HTERT RPE-1 (cell line): ENCODE data around the gene COL6A2.
"Not testable (repeated sequence)": the region's sequence is repeated elsewhere in the genome, so short reads cannot be mapped to it uniquely, and the experiment has no call there.

ENCODE experiments used
- in situ Hi-C: fragments of 300-500 bp; cut with MboI; formaldehyde crosslinking; loops from 4 replicates; pipeline ENCODE4 v1.14.3; 2020; ENCODE audit warnings: low sequenced_read_pairs

The COL6A2 gene

DNA sequence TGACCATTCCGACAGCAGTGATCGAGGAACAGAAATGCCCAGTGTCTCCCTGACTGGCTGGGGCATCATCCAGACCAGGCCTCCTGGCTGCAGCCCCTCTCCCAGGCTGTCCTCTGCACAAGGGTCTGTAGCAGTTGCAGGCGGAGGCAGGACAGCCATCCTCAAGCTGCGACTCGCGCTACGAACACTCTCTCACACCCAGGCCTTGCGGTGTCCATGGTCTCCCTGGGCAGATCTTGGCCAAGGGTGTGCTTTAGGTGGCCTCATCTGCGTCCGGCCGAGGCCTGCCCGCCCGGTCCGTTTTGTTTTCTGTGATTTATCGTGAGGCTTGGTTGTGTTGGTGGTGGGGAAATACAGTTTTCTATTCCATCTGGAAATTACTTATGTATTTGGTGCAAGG, 41.8 kb downstream of the COL6A2 start:
- in situ Hi-C loops = no loop called here

DNA sequence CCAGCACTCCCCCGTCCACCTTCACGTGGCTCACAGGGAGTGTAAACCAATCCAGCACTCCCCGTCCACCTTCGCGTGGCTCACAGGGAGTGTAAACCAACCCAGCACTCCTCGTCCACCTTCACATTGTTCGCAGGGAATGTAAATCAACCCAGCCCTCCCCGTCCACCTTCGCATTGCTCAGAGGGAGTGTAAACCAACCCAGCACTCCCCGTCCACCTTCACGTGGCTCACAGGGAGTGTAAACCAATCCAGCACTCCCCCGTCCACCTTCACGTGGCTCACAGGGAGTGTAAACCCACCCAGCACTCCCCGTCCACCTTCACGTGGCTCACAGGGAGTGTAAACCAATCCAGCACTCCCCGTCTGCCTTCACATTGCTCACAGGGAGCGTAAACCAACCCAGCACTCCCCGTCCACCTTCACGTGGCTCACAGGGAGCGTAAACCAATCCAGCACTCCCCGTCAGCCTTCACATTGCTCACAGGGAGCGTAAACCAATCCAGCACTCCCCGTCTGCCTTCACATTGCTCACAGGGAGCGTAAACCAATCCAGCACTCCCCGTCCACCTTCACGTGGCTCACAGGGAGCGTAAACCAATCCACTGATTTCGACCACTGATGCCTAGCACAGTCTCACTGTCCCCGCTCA, 42.6 kb downstream of the COL6A2 start:
- in situ Hi-C loops = not testable (repeated sequence)

DNA sequence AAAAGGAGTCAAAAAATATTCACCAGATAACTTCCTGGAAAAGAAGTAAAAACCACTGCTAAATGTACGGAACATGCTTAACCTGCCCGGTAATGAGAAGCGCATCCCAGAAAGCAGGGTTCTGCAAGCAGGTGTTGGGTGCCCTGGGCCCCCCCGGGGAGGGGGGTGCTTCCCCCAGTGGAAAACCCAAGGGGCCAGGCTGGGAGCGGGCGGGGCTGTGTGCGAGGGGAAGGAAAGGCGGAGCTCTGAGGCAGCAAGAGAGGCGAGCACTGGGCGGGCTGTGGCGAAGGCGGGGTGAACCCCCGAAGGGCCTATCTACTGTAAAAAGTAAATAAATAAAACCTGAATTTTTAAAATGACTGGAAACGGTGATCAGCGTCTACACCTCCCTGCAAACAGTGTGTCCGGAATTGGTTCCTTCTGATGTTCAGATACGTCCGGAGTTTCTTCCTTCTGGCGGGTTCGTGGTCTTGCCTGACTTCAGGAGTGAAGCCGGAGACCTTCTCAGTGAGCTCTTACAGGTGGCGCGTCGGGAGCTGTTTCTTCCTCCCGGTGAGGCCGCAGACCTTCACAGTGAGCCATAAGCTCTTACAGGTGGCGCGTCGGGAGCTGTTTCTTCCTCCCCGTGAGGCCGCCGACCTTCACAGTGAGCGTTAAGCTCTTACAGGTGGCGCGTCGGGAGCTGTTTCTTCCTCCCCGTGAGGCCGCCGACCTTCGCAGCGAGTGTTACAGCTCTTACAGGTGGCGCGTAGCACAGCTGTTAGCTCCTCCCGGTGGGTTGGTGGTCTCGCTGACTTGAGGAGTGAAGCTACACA, 44.1 kb downstream of the COL6A2 start:
- in situ Hi-C loops = no loop called here

DNA sequence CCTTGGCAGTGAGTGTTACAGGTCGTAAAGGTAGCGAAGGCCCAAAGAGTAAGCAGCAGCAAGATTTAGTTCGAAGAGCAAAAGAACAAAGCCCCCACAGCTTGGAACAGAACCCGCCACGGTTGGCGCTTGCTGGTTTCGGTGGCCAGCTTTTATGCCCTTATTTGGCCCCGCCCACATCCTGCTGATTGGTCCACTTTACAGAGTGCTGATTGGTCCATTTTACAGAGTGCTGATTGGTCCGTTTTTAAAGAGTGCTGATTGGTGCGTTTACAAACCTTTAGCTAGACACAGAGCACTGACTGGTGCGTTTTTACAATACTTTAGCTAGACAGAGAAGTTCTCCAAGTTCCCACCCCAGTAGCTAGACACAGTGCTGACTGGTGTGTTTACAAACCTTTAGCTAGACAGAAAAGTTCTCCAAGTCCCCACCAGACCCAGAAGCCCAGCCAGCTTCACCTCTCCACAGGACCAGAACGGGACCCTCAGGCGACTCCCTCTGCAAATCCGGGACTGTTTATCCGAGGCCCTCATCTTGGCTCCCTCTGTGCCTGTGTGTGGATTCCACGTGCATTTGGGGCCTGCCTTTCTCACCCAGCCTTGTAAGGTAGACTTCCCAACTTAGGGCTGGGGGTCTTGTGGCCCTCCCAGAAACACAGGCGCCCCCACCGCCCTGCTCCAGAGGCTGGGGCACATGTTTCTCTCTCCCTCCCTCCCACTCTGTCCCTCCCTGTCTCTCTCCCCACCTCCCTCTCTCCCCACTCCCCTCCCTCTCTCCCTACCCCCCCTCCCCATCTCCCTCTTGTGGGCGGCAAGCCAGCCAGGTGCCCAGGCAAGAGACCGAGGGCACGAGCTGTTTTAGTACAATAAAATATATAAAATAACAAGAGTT, 44.9 kb downstream of the COL6A2 start:
- in situ Hi-C loops = no loop called here

DNA sequence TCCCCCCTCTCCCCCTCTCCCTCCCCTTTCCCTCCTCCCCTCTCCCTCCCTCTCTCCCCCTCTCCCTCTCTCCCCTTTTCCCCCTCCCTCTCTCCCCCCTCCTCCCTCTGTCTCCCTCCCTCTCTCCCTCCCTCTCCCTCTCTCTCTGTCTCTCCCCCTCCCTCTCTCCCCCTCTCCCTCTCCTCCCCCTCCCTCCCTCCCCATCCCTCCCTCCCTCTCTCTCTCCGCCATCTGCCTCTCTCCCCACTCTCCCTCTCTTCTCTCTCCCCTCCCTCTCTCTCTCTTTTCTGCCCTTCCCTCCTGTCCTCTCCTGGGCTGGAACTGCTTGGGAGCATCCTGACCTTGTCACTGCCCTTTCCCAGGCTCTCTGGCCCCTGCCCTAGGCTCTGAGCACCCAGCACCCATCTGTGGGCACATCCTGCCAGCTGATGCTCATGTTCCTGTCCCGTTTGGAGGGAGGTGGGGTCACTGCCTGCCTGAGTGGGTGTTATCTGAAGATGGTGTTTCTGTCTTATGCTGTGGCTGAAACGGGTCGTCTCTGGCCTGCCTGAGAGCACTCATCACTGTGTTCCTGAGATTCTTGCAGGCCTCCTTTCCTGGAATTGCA, 46.7 kb downstream of the COL6A2 start:
- in situ Hi-C loops = no loop called here

DNA sequence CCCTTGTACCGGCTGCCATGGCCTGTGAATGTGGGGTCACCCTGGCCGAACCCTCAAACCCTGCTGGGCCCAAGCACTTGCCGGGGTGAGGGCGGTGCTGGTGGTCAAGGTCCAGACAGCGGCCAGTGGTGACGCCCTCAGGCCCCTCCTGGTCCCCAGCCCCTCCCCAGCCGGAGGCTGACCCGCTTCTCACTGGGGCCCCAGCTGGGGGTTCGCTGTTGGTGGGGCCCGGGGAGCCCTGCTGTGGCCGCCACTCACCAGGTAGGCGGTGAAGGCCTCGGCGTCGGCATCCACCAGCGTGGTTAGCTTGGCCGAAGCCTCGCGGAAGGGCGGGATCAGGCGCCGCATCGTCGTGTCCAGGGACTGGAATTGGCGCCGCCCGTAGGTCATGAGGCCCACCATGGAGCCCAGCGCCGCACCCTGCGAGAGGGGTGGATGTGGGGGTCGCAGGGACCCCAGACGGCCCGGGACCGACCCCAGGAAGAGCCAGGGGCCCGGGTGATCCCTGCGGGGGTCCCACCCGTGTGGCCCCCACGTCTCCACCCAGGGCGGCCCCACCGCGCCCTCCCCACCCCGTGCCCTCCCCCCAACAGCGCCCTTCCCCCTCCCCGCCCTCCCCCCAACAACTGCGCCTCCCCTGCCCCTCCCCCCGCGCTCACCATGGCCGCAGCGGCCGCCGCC, 47.4 kb downstream of the COL6A2 start:
- in situ Hi-C loops = no loop called here

DNA sequence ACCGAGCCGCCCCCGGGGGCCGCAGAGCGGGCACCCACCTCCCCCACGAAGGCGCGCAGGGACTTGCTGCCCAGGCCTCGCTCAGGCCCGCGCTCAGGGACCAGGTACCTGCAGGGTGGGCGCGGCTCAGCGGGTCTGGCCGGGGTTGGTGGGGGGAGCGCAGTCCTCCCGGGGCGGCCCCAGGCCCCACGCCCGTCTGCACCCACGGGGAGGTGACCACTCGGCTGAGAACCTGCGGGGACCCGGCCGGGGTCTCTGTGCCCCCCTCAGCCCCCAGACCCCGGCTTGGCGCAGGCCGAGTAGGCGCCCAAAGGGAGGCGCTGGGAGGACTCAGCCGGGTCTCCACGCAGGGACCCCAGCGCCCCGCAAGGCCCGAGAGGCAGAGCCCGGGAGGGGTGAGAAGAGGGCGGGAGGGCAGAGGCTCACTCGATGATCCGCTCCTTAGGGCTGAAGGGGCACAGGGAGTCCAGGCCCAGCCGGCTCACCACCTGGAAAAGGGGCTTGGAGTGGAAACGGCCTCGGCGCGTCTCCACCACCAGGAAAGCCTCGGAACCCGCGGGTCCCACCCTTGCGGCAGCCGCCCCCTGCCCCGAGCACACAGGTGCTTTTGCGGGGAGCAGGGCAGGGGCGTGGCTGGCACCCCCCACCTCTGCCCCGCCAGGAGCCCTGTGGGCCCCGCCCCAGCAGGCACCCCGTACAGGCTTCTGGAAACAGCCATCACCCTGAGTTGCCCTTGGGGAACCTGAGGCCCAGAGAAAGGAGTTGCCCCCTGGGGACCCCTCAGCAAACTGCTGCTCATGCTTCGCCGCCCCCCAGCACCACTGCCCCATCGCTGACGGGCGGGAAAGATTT, 48.2 kb downstream of the COL6A2 start:
- in situ Hi-C loops = no loop called here

DNA sequence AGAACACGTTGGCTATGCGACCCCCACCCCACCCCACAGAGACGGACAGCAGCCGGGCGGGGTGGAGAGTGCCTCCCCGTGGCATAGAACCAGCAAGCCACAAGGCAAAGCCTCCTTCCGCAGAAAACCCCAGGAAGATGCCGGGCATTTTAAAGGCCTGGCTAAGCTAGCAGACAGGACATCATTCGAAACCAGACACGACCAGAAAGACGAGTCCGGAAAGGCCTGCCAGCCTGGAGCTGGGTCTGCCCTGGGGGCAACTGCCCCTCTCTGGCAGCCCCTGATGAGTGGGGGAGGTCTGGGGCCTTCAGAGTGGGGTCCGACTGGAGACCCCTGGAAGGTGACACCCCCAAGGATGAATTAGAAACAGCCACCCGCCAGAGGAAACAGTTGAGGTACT, 48.9 kb downstream of the COL6A2 start:
- in situ Hi-C loops = no loop called here

DNA sequence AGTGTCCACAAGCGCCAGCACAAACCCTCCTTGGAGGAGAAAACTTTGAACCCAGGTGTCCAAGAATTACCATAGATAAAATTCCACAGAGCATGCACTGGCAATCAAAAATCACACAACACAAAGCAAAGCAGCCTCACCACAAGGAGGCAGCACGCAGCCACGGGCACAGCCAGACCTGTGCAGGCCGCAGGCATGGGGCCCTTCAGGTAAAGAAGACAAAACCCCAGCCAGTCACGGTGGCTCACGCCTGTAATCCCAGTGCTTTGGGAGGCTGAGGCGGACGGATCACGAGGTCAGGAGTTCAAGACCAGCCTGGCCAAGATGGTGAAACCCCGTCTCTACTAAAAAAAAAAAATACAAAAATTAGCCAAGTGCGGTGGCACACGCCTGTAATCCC, 49.5 kb downstream of the COL6A2 start:
- in situ Hi-C loops = not testable (repeated sequence)

DNA sequence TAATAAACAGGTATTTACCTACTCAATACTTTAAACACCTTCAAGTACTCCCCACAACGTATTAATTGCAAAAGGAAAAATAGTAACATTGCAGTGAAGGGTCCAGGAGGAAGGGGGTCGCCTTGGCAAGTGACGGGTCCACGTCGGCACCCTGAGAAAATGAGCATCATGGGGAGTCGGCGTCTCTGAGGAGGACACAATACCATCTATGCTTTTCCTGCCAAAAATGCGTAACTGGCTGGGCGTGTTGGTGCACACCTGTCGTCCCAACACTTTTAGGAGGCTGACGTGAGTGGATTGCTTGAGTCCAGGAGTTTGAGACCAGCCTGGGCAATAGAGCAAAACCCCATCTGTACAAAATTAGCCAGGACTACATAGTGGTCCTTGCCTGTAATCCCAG, 50.2 kb downstream of the COL6A2 start:
- in situ Hi-C loops = no loop called here

DNA sequence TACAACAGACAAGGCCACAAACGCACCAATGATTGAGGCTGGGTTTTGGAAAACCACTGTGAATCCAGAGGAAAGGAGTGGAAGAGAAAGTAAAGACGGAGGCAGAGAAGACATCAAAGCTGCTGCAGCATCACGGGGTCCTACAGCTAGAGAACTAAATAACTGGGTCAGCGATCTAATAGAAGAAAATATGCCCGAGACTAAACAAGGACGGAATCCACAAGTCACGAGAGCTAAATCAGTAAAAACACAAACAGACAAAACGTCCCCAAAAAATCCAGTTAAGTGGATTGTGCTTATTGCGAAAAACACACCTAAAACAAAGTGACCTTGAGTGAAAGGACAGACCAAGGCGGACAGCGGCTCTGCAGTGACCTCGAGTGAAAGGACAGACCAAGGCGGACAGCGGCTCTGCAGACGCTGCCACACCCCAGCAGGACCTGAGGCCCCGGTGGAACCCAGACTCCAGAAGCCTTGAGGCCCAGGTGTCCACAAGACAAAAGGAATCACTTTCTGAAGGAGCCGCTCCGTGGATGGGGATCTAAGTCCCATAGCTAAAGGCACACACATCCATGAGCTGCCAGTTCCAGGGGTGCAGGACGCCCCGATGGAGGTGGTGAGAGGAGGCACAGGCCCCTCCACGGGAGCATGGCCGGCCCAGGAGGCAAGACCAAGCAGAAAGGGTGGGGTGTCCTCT, 51.4 kb downstream of the COL6A2 start:
- in situ Hi-C loops = no loop called here

DNA sequence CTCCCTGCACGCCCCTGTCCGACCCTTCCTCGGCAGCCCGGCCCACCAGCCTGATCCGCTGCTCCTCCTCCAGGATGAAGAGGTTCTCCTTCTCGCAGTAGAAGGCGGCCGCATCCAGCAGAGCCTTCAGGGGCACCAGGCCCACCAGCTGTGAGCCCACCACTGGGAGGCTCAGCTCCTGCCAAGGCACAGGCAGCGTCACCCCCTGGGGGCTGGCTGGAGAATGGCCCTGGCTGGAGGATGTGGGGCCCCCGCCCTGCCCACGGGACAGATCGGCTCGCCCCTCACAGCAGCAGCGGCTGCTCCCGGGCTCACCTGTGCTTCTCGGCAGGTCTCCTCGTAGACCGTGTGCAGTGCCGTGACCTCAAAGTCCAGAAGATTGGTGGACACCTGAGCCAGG, 52.2 kb downstream of the COL6A2 start:
- in situ Hi-C loops = no loop called here

DNA sequence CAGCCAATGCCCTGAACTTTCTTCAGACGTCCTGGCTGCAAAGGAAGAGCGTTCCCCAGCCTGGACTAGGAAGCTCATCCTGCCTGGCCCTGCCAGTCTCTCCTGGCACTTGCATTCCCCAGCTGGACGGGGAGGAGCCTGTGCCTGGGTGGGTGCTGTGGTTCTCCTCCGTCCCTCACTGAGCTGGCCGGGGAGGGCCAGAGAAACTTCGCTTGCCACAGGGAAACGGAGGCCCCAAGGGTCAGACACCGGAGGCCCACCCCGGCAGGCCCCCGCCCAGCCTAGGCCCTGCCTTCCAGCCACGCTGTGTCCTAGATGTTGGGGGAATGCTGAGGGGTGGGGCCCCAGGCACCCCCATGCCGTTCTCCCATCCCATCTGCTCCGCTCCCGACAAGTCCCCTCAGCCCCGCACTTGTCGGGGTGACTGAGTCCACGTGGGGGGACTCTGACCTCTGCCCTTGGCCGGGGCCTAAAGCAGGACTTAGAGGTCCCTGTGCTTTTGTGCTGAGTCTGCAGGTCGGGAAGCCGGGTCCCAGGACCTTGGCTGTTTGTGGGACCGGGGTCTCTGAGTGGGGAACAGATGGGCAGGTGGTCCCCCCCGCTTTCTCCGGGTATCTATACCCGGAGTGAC, 52.7 kb downstream of the COL6A2 start:
- in situ Hi-C loops = no loop called here

DNA sequence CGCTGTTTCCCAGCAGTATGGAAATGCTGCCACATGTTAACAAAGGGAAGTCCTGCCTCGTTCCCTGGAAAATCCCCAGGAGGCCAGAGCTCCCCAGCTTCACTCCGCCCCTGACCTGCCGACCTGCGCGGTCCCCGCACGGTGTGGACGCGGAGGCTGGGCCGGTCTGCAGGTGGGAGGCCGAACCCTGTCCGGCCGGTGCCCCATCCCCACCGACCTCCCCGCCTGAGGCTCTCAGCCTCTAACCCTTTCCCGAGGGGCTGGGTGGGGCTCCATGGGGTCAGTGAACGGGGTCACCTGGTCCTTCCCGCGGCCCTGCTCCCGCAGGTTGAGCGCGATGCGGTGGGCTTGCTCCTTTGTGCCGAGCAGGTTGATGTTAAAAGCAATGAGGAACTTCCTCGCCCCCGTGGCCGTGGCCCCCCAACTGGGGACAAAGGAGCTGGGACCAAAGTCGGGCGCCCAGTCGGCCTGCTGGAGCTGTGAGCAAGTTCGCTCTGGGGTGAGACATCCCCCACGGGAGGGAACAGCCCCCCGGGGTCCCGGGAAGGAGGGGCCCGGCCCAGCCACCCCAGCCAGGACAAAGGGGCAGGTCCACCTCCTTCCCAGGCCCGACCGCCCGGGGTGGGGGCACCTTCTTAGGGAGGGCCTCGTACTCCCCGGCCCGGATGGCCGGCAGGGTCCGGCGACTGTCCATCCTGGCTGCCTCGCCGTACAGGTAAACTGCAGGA, 53.5 kb downstream of the COL6A2 start:
- in situ Hi-C loops = no loop called here

DNA sequence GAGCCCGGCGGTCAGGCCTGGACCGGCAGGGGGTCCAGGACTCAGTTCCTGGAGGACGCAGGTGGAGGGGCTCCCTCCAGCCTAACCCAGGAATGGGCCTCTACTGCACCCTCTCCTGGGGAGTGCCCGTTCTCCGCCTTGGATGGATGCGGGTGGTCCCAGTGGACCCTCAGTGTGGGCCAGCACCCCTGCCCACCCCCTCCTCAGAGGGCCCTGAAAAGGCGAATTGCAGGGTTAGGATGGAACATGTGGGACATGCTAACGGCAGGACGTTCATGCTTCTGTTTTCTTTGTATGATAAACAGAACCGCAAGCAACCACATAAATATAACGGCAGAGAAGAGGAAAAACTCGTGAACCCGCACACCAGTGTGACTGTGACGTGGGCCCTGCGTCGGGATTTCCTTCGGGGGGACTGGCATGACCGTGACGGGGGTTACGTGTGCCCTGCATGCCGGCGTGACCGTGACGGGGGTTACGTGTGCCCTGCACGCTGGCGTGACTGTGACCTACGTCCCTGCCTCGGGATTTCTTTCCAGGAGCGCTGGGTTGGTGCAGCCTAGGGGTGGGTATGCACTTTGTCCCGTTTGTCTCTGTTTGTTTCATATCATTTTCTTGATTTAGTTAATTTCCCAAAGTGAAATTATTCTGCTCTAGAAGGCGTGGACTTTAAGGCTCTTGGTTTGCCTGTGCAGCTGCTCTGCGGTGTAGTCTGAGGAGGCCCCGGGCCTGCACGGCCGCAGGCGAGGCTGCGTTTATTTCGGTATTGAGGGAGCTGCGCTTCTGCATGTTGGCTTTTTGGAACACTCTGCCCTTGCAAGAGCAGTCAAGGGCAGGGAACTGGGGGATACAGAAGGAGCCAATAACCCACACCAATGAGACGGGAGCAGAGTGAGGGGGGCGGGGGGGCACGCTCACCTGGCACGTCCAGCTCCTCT, 54.3 kb downstream of the COL6A2 start:
- in situ Hi-C loops = no loop called here

DNA sequence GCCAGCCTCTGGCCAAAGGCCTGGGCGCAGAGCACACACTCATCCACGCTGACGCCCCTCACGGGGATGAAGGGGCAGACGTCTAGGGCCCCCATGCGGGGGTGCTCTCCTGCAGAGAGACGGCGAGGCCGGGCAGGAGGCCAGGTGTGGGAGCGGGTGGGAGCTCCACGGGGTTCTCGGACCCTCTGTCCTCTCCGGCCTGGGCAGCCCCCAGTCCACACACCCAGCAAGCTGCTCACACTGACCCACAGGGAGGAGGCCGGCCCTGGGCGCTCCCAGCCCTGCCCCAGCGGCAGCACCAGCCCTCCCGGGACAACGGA, 55.0 kb downstream of the COL6A2 start:
- in situ Hi-C loops = no loop called here
